Stomach (tissue), 9 donors: ENCODE measurements around the gene ASNSD1. TPM values are rescaled to one million over a fixed set of nuclear protein-coding genes. Genes with fewer than 3 reads are reported as not detected.

Source experiments
- DNase-seq, 2 donors: peaks; one replicate each; pipeline versions ENCODE4 v3.0.0 to v3.0.0-alpha.2; 2013 to 2019
- H3K27ac ChIP-seq, 5 donors: fragments of 200-600 bp in 4 of 5; sonication (generic) in 4 of 5; one replicate each; pipeline ENCODE4 v1.5.1; 2013 to 2019; ENCODE audit warnings: mild to moderate bottlenecking in 1 of 5, moderate library complexity in 1 of 5
- H3K27me3 ChIP-seq, 3 donors: fragments of 200-600 bp; sonication (generic); one replicate each; pipeline ENCODE4 v1.5.1; 2017 to 2019; ENCODE audit warnings: mixed run types in 1 of 3
- H3K36me3 ChIP-seq, 4 donors: fragments of 200-600 bp; sonication (generic); 1 replicate in 3 of 4; 2 replicates in 1 of 4; pipeline ENCODE4 v1.5.1; 2016 to 2019
- H3K4me1 ChIP-seq, 4 donors: fragments of 200-600 bp; sonication (generic); one replicate each; pipeline ENCODE4 v1.5.1; 2016 to 2019
- H3K4me3 ChIP-seq, 4 donors: fragments of 200-600 bp; sonication (generic) in 3 of 4; one replicate each; pipeline ENCODE4 v1.5.1; 2016 to 2019; ENCODE audit warnings: mild to moderate bottlenecking in 1 of 4
- H3K9me3 ChIP-seq, 4 donors: fragments of 200-600 bp; sonication (generic); one replicate each; pipeline ENCODE4 v1.5.1; 2016 to 2019
- EP300 ChIP-seq: sonication (generic); formaldehyde crosslinking; IDR thresholded peaks from one replicate; pipeline ENCODE4 v1.6.1; 2017; ENCODE audit warnings: antibody characterized with exemption
- POLR2A ChIP-seq, 4 donors: fragments of 450-650 bp; IDR thresholded peaks; one replicate each; pipeline ENCODE4 v1.6.1; 2016; ENCODE audit warnings: antibody characterized with exemption in 4 of 4, control low read depth in 2 of 4, mild to moderate bottlenecking in 1 of 4, moderate library complexity in 1 of 4
- POLR2AphosphoS5 ChIP-seq, 3 donors: sonication (generic); formaldehyde crosslinking; IDR thresholded peaks; one replicate each; pipeline ENCODE4 v1.6.1; 2016; ENCODE audit warnings: antibody characterized with exemption in 3 of 3
- WGBS, 5 donors: extraction: QIAGEN DNeasy Blood & Tissue Kit in 3 of 5; methylation state at CpG; one replicate each; pipeline versions ENCODE4 v1.1.5 to v1.1.7; 2013 to 2018; 5-methylcytosine and 5-hydroxymethylcytosine counted together
- intact Hi-C: fragments of 100-400 bp; cut with DNase I; formaldehyde crosslinking; loops from one replicate; pipeline ENCODE4 v1.15.1; 2023; ENCODE audit warnings: low total_unique reads
- polyA plus RNA-seq, 3 donors: library from polyadenylated mRNA; stranded (reverse); fragments of 200-250 nt; gene quantifications; one replicate each; pipeline ENCODE4 v1.2.3, GENCODE V29; 2013
- total RNA-seq, 5 donors: library from RNA; depleted of rRNA; stranded (reverse); fragments of >200 nt; gene quantifications; one replicate each; pipeline versions ENCODE4 v1.1.0 to v1.2.3, GENCODE V29; 2014 to 2016
- TF ChIP-seq, protein P1 (sequence below), 7 experiments: fragments of 450-650 bp in 4 of 7; fragments of 200-600 bp in 3 of 7; sonication (generic) in 3 of 7; IDR thresholded peaks; one replicate each; pipeline ENCODE4 v1.5.1; 2016 to 2019; ENCODE audit warnings: antibody characterized with exemption in 7 of 7, control low read depth in 2 of 7, mild to moderate bottlenecking in 1 of 7
- donor health status: healthy with polysubstance abuse.
- donor health status: Bipolar disorder and iron deficiency.
- donor health status: healthy.

The ASNSD1 gene
- total and polyA plus RNA-seq, 8 donors: 12.3 to 143 (median 35.2) TPM

DNA sequence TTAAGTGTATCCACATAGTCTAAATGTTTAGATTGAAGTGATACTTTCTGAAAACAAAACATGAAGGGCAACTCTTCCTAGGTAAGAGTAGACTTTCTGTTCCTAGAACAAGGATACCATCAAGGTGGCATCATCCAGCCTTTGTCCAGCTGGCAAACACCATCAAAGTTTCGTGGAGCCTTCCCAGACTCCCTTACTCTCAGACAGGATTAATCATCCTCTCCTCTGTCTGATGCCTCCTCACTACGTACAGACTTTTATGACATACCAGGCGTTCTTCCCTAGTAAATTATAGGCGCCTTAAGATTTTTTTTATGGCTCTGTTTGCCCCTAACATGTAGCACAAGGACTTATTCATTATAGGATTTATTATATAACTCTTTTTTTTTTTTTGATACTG is 29.4 kb upstream of the ASNSD1 start:
- Histone ChIP-seq H3K4me1 (no peaks in the 10 kb centered on the region), H3K27ac (no peak overlapping the region), H3K27me3 (no peaks in the 10 kb centered on the region), H3K9me3 (no peaks in the 10 kb centered on the region), H3K36me3 (no peaks in the 10 kb centered on the region), H3K4me3 (no peak overlapping the region)
- 77 to 92% (median 91%) methylated on average over 4 of the region's 4 CpGs for WGBS, 5 donors
- DNase-seq: no peak
- intact Hi-C loops: no loop called here
- TF ChIP-seq EP300 (no peak), POLR2AphosphoS5 (IDR thresholded peaks at IDR 0.05) (no peak), POLR2A (IDR thresholded peaks at IDR 0.05) (no peak)
- TF ChIP-seq, protein P1, sequence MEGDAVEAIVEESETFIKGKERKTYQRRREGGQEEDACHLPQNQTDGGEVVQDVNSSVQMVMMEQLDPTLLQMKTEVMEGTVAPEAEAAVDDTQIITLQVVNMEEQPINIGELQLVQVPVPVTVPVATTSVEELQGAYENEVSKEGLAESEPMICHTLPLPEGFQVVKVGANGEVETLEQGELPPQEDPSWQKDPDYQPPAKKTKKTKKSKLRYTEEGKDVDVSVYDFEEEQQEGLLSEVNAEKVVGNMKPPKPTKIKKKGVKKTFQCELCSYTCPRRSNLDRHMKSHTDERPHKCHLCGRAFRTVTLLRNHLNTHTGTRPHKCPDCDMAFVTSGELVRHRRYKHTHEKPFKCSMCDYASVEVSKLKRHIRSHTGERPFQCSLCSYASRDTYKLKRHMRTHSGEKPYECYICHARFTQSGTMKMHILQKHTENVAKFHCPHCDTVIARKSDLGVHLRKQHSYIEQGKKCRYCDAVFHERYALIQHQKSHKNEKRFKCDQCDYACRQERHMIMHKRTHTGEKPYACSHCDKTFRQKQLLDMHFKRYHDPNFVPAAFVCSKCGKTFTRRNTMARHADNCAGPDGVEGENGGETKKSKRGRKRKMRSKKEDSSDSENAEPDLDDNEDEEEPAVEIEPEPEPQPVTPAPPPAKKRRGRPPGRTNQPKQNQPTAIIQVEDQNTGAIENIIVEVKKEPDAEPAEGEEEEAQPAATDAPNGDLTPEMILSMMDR (IDR thresholded peaks at IDR 0.05): no peak

DNA sequence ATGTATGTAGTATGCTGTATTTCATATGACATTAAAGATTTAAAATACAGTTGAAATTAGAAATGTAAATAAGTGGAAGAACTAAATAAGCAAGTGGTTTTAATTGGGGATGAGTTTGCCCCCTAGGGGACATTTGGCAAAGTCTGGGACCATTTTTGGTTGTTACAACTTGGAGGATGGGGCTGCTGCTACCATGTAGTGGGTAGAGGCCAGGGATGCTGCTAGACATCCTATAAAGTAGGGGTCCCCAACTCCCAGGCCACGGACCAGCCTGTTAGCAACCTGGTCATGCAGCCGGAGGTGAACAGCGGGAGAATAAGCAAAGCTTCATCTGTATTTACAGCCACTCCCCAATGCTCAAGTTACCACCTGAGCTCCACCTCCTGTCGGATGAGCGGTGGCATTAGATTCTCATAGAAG is 27.9 kb upstream of the ASNSD1 start:
- TF ChIP-seq, protein P1 (IDR thresholded peaks at IDR 0.05): peak in 1 of 7 experiments; percentile 33
- no peak for TF ChIP-seq EP300
- 82 to 95% (median 86%) methylated on average over 5 of the region's 5 CpGs for WGBS, 5 donors
- Histone ChIP-seq H3K4me3 (no peak overlapping the region), H3K27me3 (no peaks in the 10 kb centered on the region), H3K36me3 (no peaks in the 10 kb centered on the region), H3K9me3 (no peaks in the 10 kb centered on the region), H3K4me1 (no peaks in the 10 kb centered on the region), H3K27ac (no peak overlapping the region)
- DNase-seq: no peak
- intact Hi-C loops: no loop called here

DNA sequence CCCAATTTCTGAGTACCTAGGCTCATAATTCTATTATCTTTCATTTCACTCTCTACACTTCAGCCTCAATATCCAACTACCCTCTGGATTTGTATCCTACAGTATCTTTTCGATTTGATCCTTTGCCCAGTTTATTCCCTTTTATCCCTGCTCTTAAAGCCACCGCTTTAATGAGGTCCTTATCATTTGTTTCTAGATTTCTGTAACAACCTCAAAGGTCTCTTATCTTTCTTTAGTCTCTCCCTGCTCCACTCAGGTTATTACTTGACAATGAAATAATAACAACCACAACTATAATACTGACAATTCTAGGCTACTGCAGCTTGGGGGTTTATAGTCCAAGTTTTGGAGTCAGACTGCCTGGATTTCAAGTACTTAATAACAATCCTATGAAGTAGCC is 25.9 kb upstream of the ASNSD1 start:
- Histone ChIP-seq H3K4me3 (no peak overlapping the region), H3K27me3 (no peaks in the 10 kb centered on the region), H3K36me3 (no peaks in the 10 kb centered on the region), H3K9me3 (no peaks in the 10 kb centered on the region), H3K4me1 (peaks cover 0 to 8% (median 1%) of the 10 kb centered on the region in 4 donors), H3K27ac (no peak overlapping the region)
- DNase-seq: no peak
- intact Hi-C loops: no loop called here
- TF ChIP-seq POLR2AphosphoS5 (IDR thresholded peaks at IDR 0.05) (no peak), EP300 (no peak)
- 17 to 53% (median 30%) methylated on average over 2 of the region's 2 CpGs for WGBS, 5 donors

DNA sequence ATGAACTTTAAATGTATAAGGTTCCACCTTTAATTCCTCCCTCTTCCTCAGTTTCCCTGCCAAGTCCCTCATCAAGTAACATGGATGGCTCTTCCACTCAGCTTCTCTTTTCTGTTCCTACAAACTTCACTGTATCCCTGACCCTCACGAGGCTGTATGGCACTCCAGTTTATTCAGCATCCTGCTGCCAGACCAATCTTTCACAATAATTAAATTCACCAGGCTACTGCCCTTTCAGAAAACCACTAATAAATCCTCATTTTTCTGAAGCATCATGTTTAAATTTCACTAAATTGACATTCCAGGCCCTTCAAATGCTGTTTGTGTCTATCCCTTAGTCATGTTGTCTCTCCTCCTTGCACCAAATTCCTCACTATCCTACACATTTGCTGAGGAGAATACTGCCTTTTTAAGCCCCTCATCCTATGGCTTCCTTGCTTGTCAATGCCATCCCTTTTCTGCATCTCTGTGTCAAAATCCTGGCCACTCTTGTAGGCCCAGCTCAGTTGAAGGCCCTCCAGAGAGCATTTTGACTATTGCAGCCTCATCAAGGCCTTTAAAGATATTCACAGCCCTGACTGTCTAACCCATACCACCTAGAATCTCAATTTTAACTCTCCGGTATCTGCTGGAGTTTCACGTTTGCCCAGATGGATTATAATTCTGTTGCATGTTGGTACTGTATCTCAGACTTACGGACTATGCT is 22.8 kb upstream of the ASNSD1 start:
- WGBS, 5 donors: 71 to 80% (median 79%) methylated on average over 4 of the region's 4 CpGs
- Histone ChIP-seq H3K27me3 (no peaks in the 10 kb centered on the region), H3K4me1 (peaks cover 7 to 14% (median 9%) of the 10 kb centered on the region in 4 donors), H3K9me3 (no peaks in the 10 kb centered on the region), H3K4me3 (no peak overlapping the region), H3K36me3 (no peaks in the 10 kb centered on the region), H3K27ac (peak overlapping the region; percentile 15 to 70 (median 33))
- DNase-seq: no peak
- TF ChIP-seq POLR2AphosphoS5 (IDR thresholded peaks at IDR 0.05) (no peak), EP300 (no peak), POLR2A (IDR thresholded peaks at IDR 0.05) (no peak)
- TF ChIP-seq, protein P1 (IDR thresholded peaks at IDR 0.05): no peak
- intact Hi-C loops: no loop called here

DNA sequence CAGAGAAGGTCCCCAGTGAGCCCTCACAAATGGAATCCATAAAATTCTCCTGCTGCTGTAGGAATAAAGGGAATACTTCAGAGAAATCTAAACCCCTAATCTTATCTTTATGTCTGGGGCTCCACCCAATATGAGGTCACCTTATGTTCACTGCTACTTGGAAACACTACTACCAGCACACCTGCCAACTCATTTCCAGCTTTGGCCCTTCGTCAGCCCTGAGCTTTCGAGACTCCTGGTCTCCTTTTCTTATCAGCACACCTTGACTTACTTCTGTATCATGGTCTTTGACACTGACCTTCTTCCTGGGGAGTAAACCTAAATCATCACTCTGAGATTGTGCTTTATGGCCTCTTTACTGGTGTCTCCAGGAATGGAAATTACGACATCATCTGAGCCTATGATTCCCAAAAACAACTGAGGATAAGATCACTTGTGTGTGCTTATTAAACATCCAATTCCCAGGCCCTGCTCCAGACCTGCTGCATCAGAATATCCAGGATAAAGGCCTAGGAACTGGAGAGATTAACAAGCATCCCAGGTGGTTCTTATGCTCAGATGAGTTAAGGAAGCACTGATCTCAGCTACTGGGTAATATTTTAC is 22.2 kb upstream of the ASNSD1 start:
- 28 to 63% (median 33%) methylated on average over 3 of the region's 3 CpGs for WGBS, 5 donors
- no peak overlapping the region for H3K4me3 ChIP-seq
- peaks cover 7 to 14% (median 9%) of the 10 kb centered on the region in 4 donors for H3K4me1 ChIP-seq
- DNase-seq: peak; percentile 70 to 78
- H3K9me3 ChIP-seq: no peaks in the 10 kb centered on the region
- TF ChIP-seq POLR2A (IDR thresholded peaks at IDR 0.05) (no peak), POLR2AphosphoS5 (IDR thresholded peaks at IDR 0.05) (peak in 1 of 3 donors; percentile 52)
- peak overlapping the region; percentile 15 to 73 (median 52) for H3K27ac ChIP-seq
- no peaks in the 10 kb centered on the region for H3K36me3 ChIP-seq
- intact Hi-C loops: no loop called here
- no peaks in the 10 kb centered on the region for H3K27me3 ChIP-seq
